Upper lobe of right lung (tissue), 1 donor: ENCODE measurements around the gene TGM2. TPM values are rescaled to one million over a fixed set of nuclear protein-coding genes. Genes with fewer than 3 reads are reported as not detected.
"Not testable (repeated sequence)": the region's sequence is repeated elsewhere in the genome, so short reads cannot be mapped to it uniquely, and the experiment has no call there.

Experiments
- ATAC-seq: fragments of 200-7000 bp; cut with Tn5 transposase; one replicate; pipeline ENCODE4 v1.9.1; 2020; ENCODE audit warnings: mild to moderate bottlenecking, moderate library complexity
- DNase-seq: peaks from one replicate; pipeline ENCODE4 v3.0.0-alpha.2; 2020
- H3K27ac ChIP-seq: fragments of 200-600 bp; one replicate; pipeline ENCODE4 v1.8.0; 2022
- H3K27me3 ChIP-seq: fragments of 200-600 bp; one replicate; pipeline ENCODE4 v1.8.0; 2022; ENCODE audit warnings: mild to moderate bottlenecking
- H3K36me3 ChIP-seq: fragments of 200-600 bp; one replicate; pipeline ENCODE4 v1.8.0; 2022
- H3K4me1 ChIP-seq: fragments of 200-600 bp; one replicate; pipeline ENCODE4 v1.8.0; 2022
- H3K4me3 ChIP-seq: fragments of 200-600 bp; one replicate; pipeline ENCODE4 v1.8.0; 2022; ENCODE audit warnings: mild to moderate bottlenecking
- H3K9me3 ChIP-seq: fragments of 200-600 bp; one replicate; pipeline ENCODE4 v1.8.0; 2022
- intact Hi-C: fragments of 100-400 bp; cut with DNase I; formaldehyde crosslinking; loops from one replicate; pipeline ENCODE4 v1.11.0; 2022
- total RNA-seq: library from RNA; stranded (reverse); fragmentation: NEBNext Ultra II Directional; extraction: Animal tissue kit (Norgen Biotek cat#: 25700); gene quantifications from one replicate; pipeline ENCODE4 v1.2.1, GENCODE V29; 2021
- TF ChIP-seq, protein P1 (sequence below): fragments of 200-600 bp; IDR thresholded peaks from one replicate; pipeline ENCODE4 v1.8.0; 2022; ENCODE audit warnings: antibody characterized with exemption
- donor health status: DM: no; HTN: yes; CAD: no; lungs with severe emphysema.

Gene TGM2
- total RNA-seq, 1 donor from 2014 or later, result 562 TPM

DNA sequence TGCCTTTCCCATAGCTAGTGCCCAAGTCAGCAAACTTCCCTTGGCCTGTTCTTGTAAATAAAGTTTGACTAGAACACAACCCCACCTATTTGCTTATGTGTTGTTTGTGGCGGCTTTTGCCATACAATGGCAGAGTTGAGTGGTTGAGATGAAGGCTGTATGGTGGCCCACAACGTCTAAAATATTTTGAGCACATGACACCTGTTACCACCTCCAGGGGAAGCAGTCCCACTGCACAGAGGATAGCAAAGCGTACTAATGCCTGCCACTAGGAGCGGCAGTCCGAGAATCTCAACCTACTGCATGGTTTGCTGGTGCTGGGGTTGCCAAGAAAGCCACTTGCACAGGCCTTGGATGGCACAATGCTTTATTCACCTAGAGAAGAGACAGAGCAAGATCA lies 58.6 kb downstream of the TGM2 start:
- Histone ChIP-seq H3K4me1 (peaks cover 26% of the 10 kb centered on the region), H3K27me3 (no peaks in the 10 kb centered on the region), H3K36me3 (no peaks in the 10 kb centered on the region), H3K9me3 (no peaks in the 10 kb centered on the region), H3K27ac (no peak overlapping the region), H3K4me3 (no peak overlapping the region)
- intact Hi-C loops, result no loop called here
- TF ChIP-seq, protein P1, sequence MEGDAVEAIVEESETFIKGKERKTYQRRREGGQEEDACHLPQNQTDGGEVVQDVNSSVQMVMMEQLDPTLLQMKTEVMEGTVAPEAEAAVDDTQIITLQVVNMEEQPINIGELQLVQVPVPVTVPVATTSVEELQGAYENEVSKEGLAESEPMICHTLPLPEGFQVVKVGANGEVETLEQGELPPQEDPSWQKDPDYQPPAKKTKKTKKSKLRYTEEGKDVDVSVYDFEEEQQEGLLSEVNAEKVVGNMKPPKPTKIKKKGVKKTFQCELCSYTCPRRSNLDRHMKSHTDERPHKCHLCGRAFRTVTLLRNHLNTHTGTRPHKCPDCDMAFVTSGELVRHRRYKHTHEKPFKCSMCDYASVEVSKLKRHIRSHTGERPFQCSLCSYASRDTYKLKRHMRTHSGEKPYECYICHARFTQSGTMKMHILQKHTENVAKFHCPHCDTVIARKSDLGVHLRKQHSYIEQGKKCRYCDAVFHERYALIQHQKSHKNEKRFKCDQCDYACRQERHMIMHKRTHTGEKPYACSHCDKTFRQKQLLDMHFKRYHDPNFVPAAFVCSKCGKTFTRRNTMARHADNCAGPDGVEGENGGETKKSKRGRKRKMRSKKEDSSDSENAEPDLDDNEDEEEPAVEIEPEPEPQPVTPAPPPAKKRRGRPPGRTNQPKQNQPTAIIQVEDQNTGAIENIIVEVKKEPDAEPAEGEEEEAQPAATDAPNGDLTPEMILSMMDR, result no peak
- no peak for DNase-seq
- ATAC-seq, result no peak

GRCh38 chr20:38104285-38104684 lies 60.8 kb downstream of the TGM2 start:
- H3K9me3 ChIP-seq, result no peaks in the 10 kb centered on the region
- intact Hi-C loops, result no loop called here
- no peak for ATAC-seq
- peaks cover 8% of the 10 kb centered on the region for H3K4me1 ChIP-seq
- no peak overlapping the region for H3K4me3 ChIP-seq
- TF ChIP-seq, protein P1, result no peak
- no peaks in the 10 kb centered on the region for H3K27me3 ChIP-seq
- H3K27ac ChIP-seq, result no peak overlapping the region
- DNase-seq, result no peak
- H3K36me3 ChIP-seq, result no peaks in the 10 kb centered on the region

DNA sequence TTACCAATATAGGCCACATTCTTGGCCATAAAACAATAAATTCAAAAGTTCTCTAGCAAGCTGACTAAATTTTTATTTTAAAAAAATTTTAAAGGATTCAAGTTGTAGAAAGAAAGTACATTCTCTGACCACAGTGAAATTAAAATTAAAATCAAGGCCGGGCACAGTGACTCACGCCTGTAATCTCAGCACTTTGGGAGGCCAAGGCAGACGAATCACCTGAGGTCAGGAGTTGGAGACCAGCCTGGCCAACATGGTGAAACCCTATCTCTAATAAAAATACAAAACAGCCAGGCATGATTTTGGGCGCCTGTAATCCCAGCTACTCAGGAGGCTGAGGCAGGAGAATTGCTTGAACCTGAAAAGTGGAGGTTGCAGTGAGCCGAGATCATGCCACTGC lies 62.9 kb downstream of the TGM2 start:
- H3K27me3 ChIP-seq, intact Hi-C loops, H3K36me3 ChIP-seq, DNase-seq, ATAC-seq, H3K9me3 ChIP-seq, H3K27ac ChIP-seq, H3K4me3 ChIP-seq, H3K4me1 ChIP-seq: not testable (repeated sequence)

GRCh38 chr20:38098952-38099351 lies 66.1 kb downstream of the TGM2 start:
- Histone ChIP-seq H3K36me3 (no peaks in the 10 kb centered on the region), H3K27ac (no peak overlapping the region), H3K9me3 (no peaks in the 10 kb centered on the region), H3K4me3 (no peak overlapping the region), H3K27me3 (no peaks in the 10 kb centered on the region), H3K4me1 (peaks cover 15% of the 10 kb centered on the region)
- intact Hi-C loops, result no loop called here
- TF ChIP-seq, protein P1, result no peak
- no peak for DNase-seq
- ATAC-seq, result no peak

DNA sequence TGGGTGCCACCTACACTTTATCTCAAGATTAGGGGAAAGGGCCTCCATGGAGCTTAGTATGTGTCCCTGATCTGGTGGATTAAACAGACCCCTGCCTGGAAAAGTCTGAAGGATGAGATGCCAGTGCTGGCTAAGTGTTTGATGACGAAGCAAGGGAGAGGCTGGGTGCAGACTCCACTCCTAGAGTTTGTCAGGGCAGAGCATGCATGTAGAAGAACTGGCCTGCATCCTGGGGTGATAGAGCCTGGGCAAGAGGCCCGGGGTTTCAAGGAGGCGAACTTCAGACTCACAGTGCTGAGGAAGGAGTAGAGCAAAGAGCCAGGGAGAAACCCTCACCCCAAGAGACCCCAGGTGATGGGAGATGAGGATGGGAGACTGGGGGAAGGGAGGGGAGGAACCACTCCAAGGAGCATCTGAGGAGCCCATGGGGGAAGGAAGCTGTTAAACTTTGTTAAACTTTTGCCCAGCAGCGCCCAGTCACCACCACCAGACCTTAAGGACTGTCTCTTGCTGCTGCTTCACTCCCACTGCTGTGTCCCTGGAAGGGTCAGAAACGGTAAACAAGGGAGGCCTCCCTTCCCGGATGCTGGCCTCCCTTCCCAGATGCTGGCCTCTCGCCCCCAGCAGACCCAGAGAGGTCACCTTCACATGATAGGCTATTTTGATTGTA lies 69.9 kb downstream of the TGM2 start:
- no peak for DNase-seq
- Histone ChIP-seq H3K9me3 (no peaks in the 10 kb centered on the region), H3K36me3 (peaks cover 11% of the 10 kb centered on the region), H3K4me3 (no peak overlapping the region), H3K4me1 (peaks cover 36% of the 10 kb centered on the region), H3K27me3 (no peaks in the 10 kb centered on the region), H3K27ac (peak overlapping the region; percentile 68)
- TF ChIP-seq, protein P1, result no peak
- peak; percentile 67 for ATAC-seq
- intact Hi-C loops, result no loop called here

DNA sequence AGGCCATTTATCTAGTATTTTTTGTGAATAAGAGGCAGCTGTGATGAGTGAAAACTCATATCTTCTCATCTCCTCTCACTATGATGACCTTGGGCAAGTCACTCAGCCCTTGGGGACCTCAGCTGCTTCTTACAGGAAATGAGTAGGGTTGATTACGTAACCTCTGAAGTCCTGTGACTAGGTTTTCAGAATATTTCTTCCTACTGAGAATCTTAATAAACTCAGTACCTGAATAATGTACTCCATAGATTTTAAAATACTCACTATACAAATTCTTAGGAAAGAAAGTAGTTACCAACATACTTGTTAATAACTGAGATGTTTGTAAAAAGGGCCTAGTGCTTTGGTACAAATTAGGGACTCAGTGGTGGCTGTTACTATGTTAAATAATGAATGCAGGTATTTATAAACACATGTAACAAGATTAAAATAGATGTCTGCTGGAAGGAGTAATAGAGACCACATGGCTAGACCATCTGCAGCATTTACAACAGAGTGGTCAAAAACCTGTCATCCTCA lies 70.6 kb downstream of the TGM2 start:
- Histone ChIP-seq H3K4me1 (peaks cover 36% of the 10 kb centered on the region), H3K27me3 (no peaks in the 10 kb centered on the region), H3K9me3 (no peaks in the 10 kb centered on the region), H3K27ac (peak overlapping the region; percentile 68), H3K36me3 (peaks cover 18% of the 10 kb centered on the region), H3K4me3 (no peak overlapping the region)
- intact Hi-C loops, result no loop called here
- ATAC-seq (peak; percentile 80), DNase-seq (no peak)
- TF ChIP-seq, protein P1, result no peak
